NB4 (cell line): ENCODE results near the gene CDH26.

Experiments used
- DNase-seq: peaks from one replicate; pipeline ENCODE4 v3.0.0; 2010; ENCODE audit warnings: low read depth
- H3K4me3 ChIP-seq: one replicate; pipeline ENCODE4 v1.5.1; 2011; ENCODE audit warnings: mild to moderate bottlenecking, low read depth, low read length, moderate library complexity
- MYC ChIP-seq: IDR thresholded peaks from 2 replicates; pipeline ENCODE4 v1.6.1; 2011; ENCODE audit warnings: low read depth, low read length
- POLR2A ChIP-seq: IDR thresholded peaks from 2 replicates; pipeline ENCODE4 v1.6.1; 2011; ENCODE audit warnings: mild to moderate bottlenecking; ENCODE audit not compliant: insufficient read length; ENCODE audit errors: extremely low read depth
- TF ChIP-seq, protein P1 (sequence below): IDR thresholded peaks from 2 replicates; pipeline ENCODE4 v1.6.1; 2011; ENCODE audit warnings: low read depth, low read length
- TF ChIP-seq, protein P2 (sequence below): IDR thresholded peaks from one replicate; pipeline ENCODE4 v1.5.1; 2012; ENCODE audit warnings: low read depth, low read length

CDH26 gene

GRCh38 chr20:60006261-60006660 lies 48.0 kb downstream of the CDH26 start:
- DNase-seq = no peak
- TF ChIP-seq POLR2A (no peak), MYC (no peak)
- TF ChIP-seq, protein P1, sequence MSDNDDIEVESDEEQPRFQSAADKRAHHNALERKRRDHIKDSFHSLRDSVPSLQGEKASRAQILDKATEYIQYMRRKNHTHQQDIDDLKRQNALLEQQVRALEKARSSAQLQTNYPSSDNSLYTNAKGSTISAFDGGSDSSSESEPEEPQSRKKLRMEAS = no peak
- TF ChIP-seq, protein P2, sequence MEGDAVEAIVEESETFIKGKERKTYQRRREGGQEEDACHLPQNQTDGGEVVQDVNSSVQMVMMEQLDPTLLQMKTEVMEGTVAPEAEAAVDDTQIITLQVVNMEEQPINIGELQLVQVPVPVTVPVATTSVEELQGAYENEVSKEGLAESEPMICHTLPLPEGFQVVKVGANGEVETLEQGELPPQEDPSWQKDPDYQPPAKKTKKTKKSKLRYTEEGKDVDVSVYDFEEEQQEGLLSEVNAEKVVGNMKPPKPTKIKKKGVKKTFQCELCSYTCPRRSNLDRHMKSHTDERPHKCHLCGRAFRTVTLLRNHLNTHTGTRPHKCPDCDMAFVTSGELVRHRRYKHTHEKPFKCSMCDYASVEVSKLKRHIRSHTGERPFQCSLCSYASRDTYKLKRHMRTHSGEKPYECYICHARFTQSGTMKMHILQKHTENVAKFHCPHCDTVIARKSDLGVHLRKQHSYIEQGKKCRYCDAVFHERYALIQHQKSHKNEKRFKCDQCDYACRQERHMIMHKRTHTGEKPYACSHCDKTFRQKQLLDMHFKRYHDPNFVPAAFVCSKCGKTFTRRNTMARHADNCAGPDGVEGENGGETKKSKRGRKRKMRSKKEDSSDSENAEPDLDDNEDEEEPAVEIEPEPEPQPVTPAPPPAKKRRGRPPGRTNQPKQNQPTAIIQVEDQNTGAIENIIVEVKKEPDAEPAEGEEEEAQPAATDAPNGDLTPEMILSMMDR = no peak
- no peak overlapping the region for H3K4me3 ChIP-seq

DNA sequence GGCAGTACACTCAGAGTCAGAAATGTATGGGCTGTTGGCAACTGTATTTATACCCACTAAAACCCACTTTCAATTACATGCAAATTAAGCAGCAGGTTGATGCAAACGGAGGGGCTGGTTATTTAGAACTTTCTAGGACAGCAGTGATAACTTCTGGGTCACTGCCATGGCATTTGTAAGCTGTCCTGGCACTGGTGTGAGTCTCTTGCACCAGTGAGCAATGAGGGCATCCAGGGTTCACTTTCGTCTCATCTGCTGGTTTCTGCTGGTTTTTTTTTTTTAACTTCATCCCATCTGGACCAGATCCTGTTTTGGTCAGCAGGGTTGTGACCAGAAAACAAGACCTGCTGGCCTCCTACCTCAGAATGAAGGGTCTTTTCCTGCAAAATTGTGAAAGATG lies 49.2 kb downstream of the CDH26 start:
- no peak overlapping the region for H3K4me3 ChIP-seq
- DNase-seq = no peak
- TF ChIP-seq MYC (no peak), POLR2A (no peak)
- TF ChIP-seq, protein P1 = no peak
- TF ChIP-seq, protein P2 = no peak

DNA sequence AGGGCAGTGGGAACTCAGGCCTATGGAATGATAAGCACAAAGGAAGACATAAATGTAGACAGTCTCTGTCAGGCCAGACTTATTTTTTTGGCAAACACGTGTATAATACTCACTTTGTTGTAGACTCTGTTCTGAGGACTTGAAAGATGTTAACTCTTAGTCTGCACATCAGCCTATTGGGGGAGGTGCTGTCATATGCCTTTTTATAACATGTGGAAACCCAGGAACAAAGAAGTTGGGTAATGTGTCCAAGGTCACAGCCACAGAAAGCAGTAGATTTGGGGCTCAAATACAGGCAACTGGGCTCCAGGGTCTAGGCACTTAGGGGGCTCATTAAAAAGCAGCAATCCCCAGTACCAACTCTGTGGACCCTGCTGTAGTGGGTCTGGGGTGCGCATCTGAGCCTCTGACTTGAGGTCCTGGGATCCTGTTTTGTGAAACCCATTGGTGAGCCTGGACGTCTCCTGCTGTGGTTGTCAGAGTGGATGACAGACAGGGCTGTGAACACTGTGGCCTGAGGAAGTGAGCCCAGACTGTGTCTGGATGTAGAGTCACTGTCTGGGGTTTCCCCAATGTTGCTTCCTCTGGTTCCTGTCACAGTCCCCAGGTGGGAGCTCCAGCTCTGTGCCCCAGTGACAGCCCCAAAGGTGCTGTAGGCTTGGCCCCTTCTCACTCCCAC lies 50.0 kb downstream of the CDH26 start:
- peak; percentile 65 for DNase-seq
- TF ChIP-seq, protein P2 = no peak
- TF ChIP-seq, protein P1 = peak; percentile 63
- peak; percentile 71 for TF ChIP-seq MYC
- no peak overlapping the region for H3K4me3 ChIP-seq

DNA sequence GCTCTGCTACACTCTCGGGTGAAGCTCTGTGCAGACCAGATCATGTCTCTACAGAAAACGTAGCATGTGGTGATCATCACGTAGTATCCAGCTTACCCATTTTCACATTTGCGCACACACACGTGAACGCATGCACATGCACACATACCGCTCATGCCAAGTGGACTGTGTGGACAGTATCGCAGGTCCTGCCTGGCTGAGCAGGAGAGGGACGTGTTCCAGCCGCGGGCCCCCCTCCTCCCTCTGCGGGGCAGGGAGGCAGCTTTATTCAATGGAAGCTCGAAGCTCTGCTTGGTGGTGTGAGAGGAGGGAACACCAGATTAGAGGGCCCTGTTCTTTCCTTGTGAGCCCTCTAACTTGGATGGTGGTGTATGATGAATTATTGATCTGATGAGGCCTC lies 51.1 kb downstream of the CDH26 start:
- no peak for TF ChIP-seq POLR2A
- TF ChIP-seq, protein P2 = no peak
- no peak for TF ChIP-seq MYC
- no peak for DNase-seq
- H3K4me3 ChIP-seq = no peak overlapping the region

- peak; percentile 48 for DNase-seq
- no peak overlapping the region for H3K4me3 ChIP-seq
- TF ChIP-seq, protein P2 = peak; percentile 34
- no peak for TF ChIP-seq POLR2A
These were observed 51.8 kb downstream of the CDH26 start for GRCh38 chr20:60009826-60010616.
